Pons (tissue), 1 donor: Measurements from ENCODE around the gene HMGN4.

Experiments
- DNase-seq: peaks from one replicate; pipeline ENCODE4 v3.0.0-alpha.2; 2016; ENCODE audit warnings: low spot score

The HMGN4 gene

DNA sequence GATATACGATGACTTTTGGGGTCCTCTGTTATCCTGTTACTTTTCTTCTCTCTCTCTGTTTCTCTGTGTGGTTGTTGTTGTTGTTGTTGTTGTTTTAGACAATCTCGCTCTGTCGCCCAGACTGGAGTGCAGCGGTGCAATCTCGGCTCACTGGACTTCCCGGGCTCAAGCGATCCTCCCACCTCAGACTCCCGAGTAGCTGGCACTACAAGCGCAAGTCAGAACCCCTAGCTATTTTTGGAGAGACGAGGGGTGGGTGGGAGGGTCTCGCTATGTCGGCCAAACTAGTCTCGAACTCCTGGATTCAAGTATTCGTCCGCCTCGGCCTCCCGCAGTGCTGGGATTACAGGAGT lies 39.5 kb downstream of the HMGN4 start:
- DNase-seq = no peak

DNA sequence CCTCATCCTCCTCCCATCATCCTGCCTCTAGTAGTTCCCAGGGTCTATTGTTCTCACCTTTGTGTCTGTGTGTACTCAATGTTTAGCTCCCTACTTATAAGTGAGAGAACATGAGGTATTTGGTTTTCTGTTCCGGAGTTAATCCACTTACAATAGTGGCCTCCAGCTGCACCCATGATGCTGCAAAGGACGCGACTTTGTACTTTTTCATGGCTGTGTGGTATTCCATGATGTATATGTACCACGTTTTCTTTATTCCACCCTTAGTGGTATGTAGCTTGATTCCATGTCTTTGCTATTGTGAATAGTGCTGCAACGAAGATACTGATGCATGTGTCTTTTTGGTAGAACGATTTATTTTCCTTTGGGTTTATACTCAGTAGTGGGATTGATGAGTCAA lies 40.1 kb downstream of the HMGN4 start:
- no peak for DNase-seq

DNA sequence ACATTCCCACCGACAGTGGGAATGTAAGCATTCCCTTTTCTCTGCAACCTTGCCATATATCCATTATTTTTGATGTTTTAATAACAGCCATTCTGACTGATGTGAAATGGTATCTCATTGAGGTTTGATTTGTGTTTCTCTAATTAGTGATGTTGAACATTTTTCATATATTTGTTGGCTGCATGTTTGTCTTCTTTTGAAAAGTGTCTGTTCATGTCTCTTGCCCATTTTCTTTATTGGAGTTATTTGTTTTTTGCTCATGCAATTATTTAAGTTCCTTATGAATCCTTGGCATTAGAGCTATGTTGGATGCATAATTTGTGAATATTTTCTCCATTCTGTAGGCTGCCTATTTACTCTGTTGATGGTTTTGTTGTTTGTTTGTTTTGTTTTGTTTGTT lies 40.6 kb downstream of the HMGN4 start:
- no peak for DNase-seq

DNA sequence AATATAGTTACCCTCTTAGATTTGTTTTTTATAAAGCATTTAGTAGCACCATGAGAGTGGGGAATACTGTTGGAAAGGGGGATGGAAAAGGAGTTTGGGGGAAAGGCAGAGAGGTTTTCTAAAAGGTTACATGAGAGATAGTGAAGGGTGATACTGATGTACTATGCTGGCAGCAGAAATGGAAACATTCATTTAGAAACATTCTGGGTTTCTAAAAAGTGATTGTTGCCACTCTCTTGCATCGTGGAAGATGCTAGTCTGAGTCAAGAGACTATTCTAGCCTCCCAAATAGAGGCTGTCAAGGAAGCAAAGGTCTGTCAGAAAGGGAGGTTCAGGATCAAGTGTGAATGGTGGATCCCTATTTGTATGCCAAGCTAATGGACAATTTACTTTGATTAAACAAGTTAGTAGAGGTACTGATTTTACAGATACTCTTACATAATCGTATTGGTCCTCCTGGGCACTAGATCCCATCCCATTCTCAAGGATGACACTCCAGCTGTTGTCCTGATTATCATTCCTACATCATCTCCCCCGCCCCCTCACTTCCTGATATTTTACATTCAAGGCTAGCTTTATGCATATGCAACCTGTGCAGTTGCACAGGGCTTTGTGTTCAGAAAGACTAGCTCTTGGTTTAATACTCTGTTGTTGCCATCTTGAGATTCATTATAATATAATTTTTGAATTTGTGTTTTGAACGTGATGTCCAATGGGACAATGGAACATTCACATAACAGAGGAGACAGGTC lies 43.2 kb downstream of the HMGN4 start:
- no peak for DNase-seq

DNA sequence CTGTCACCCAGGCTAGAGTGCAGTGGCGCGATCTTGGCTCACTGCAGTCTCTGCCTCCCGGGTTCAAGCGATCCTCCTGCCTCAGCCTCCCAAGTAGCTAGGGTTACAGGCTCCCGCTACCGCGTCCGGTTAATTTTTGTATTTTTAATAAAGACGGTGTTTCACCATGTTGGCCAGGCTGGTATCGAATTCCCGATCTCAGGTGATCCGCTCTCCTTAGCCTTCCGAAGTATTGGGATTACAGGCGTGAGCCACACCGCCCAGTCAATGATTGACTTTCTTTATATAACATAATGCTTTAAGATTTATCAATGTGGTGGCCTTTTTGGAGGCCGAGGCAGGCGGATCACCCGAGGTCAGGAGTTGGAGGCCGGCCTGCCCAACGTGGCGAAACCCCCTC lies 50.8 kb downstream of the HMGN4 start:
- no peak for DNase-seq

DNA sequence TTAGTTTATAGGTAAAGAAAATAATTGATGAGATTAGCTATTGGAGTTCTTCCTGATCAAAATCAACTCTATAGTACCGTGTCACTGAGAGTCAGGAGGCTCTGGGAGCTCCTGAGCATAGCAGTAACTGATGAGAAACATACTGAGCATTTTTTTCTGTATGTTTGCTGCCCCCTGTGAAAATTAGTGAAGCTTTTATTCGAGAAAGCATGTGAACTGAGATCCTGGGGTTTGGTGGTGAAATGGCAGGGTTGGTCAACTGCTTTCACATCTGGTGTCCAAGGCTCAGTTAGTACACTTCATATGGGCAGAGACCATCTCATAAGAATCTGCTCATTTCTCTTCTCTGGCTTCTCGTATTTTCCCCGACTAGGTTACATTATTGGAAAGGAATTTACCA lies 54.5 kb downstream of the HMGN4 start:
- no peak for DNase-seq

DNA sequence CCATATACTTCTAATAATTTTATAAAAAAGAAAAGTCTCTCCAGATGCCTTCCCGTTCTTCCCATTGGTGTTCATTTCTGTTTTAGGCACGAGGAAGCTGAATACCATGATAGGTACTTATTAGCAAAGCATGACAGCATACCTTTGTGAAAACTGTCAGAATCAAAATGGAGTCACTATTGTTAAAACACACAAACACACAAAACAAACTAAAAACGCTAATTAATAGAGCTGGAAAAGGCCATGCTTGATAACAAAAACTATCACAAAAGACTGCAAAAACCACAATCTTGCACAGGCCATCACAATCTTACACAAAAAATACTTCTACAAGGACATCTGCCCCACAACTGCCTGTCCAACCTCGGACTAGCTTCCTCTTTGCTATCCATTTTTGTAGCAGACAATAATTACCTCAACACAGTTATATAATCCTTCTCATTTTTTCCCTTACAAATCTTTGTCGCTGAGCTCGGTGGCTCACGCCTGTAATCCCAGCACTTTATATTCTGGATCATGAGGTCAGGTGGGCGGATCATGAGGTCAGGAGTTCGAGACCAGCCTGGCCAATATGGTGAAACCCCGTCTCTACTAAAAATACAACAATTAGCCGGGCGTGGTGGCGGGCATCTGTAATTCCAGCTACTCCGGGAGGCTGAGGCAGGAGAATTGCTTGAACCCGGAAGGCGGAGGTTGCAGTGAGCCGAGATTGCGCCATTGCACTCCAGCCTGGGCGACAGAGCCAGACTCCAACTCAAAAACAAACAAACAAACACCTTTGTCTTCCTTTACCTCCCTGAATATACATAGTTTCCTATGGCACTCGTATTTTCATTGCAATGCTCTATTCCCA lies 55.3 kb downstream of the HMGN4 start:
- DNase-seq = no peak

DNA sequence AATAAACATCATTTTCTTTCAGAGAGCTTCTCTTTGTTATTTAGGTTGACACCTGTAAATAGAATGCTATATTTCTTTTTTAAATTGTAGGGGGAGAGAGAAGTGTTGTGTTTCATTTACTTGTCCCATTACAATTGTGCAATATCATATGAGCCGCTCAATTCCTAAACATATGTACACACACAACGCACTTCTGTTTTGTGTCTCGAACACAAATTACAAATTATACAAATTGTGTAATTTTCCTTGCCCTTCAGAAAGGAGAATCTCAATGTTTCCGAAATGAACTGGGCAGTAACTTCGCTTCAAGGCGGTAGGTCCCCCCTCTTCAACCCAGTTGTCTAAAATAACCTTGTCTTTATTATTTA lies 55.9 kb downstream of the HMGN4 start:
- DNase-seq = no peak

DNA sequence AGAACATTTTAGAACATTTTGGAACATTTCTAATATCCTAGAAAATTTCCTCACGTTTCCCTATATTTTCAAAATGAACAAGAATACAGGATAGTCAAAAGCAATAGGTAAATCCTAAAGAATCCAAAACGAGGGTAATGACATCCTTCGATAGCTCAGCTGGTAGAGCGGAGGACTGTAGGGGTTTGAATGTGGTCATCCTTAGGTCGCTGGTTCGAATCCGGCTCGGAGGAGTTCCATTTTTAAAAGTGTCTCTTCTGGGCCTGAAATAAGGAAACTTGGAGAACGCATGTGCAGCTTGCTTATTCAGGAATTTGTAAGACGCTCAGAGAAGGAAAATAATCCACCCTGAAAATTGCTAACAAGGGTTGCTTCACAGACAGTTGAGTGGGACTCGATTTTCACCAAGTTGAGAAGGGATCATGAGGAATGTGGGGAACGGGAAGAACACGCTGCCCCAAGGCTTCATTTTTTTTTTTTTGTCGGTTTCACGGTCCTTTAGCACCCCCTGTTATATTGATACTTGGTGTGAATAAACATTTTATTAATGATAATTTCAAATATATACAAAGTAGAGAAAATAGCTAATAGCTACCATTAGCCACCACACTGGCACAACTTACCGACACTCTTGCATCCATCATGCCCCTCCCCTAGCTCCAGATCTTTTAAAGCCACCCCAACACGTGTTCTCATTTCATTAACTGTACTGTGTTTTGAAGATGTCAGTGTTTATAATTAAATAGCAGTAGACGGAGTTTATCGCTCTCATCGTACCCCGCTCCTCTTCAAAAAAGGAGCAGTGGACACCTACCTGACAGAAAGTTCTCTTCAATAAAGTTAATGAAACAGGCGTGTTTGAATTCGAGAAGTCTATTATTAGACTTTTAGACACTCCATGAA lies 56.8 kb downstream of the HMGN4 start:
- peak; percentile 69 for DNase-seq

DNA sequence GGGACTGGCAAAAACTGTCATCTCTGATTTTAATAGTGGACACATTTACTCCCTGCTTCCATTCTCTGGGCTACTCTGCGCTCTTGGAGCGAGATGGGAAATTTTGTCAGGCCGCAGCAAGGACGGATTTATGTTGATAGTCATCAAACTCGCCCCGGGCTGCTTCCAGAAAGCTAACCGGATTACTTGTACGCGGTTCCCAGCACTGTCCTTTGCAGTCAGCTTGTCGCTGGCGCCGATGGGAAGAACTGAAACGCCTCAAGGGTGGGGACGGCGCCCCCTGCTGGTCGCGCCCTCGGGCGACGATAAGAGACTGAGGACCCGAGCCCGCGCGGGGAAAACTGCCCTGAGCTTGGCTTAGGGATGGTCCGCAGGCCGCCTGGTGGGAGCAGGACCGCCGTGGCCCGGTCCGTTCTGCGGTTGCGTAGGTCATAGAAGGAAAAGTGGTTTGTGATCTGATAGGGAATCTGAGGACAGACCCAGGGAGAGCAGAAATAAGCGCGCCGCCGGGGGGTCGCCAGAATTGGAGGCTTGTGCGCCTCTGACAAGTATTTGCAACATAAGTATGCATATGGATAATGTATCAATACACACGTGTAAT lies 57.6 kb downstream of the HMGN4 start:
- peak; percentile 93 for DNase-seq
